HEK293 (cell line): ENCODE results near the gene TAF1D.
A peak's percentile ranks its signal among the peaks of the same experiment; 100 is the strongest.

Experiments
- BCL11B ChIP-seq: fragments of 450-650 bp; formaldehyde crosslinking; IDR thresholded peaks from 2 replicates; pipeline ENCODE4 v1.5.1; 2016; ENCODE audit warnings: low read depth, missing biosample characterization, missing genetic modification characterization
- CTCF ChIP-seq: fragments of 450-650 bp; formaldehyde crosslinking; IDR thresholded peaks from 2 replicates; pipeline ENCODE4 v1.5.1; 2016; ENCODE audit warnings: missing biosample characterization, missing genetic modification characterization
- ELK4 ChIP-seq: IDR thresholded peaks from 2 replicates; pipeline ENCODE4 v1.6.1; 2011; ENCODE audit warnings: mild to moderate bottlenecking, low read depth, low read length, borderline replicate concordance
- GLI4 ChIP-seq: fragments of 450-650 bp; formaldehyde crosslinking; IDR thresholded peaks from 2 replicates; pipeline ENCODE4 v1.5.1; 2016; ENCODE audit warnings: missing biosample characterization, missing genetic modification characterization
- HOXA7 ChIP-seq: sonication (generic); formaldehyde crosslinking; IDR thresholded peaks from 2 replicates; pipeline ENCODE4 v1.8.1; 2022; ENCODE audit warnings: missing genetic modification reagents, borderline replicate concordance
- KLF16 ChIP-seq: fragments of 450-650 bp; formaldehyde crosslinking; IDR thresholded peaks from 2 replicates; pipeline ENCODE4 v1.5.1; 2017; ENCODE audit warnings: missing biosample characterization, missing genetic modification characterization
- PRDM1 ChIP-seq: fragments of 450-650 bp; formaldehyde crosslinking; IDR thresholded peaks from 2 replicates; pipeline ENCODE4; 2016; ENCODE audit warnings: missing biosample characterization, missing genetic modification characterization
- PRDM10 ChIP-seq: fragments of 450-650 bp; formaldehyde crosslinking; IDR thresholded peaks from 2 replicates; pipeline ENCODE4 v1.5.1; 2016; ENCODE audit warnings: missing biosample characterization, missing genetic modification characterization
- REPIN1 ChIP-seq: fragments of 450-650 bp; formaldehyde crosslinking; IDR thresholded peaks from 2 replicates; pipeline ENCODE4 v1.5.1; 2017; ENCODE audit warnings: missing biosample characterization, missing genetic modification characterization, low read depth
- SCRT1 ChIP-seq: fragments of 450-650 bp; formaldehyde crosslinking; IDR thresholded peaks from 2 replicates; pipeline ENCODE4 v1.5.1; 2016; ENCODE audit warnings: missing biosample characterization, missing genetic modification characterization, borderline replicate concordance
- TCF7L2 ChIP-seq: IDR thresholded peaks from 2 replicates; pipeline ENCODE4 v1.6.1; 2011; ENCODE audit warnings: low read depth, mild to moderate bottlenecking, inconsistent platforms, low read length, moderate library complexity, borderline replicate concordance
- ZBTB1 ChIP-seq: fragments of 450-650 bp; formaldehyde crosslinking; IDR thresholded peaks from 2 replicates; pipeline ENCODE4 v1.5.1; 2016; ENCODE audit warnings: missing biosample characterization, missing genetic modification characterization
- ZIC2 ChIP-seq: fragments of 450-650 bp; formaldehyde crosslinking; IDR thresholded peaks from 2 replicates; pipeline ENCODE4 v1.5.1; 2016; ENCODE audit warnings: missing biosample characterization, missing genetic modification characterization
- ZNF140 ChIP-seq: fragments of 450-650 bp; formaldehyde crosslinking; IDR thresholded peaks from 2 replicates; pipeline ENCODE4 v1.5.1; 2016; ENCODE audit warnings: missing biosample characterization, missing genetic modification characterization
- ZNF23 ChIP-seq: fragments of 450-650 bp; formaldehyde crosslinking; IDR thresholded peaks from 2 replicates; pipeline ENCODE4 v1.5.1; 2016; ENCODE audit warnings: missing biosample characterization, missing genetic modification characterization, borderline replicate concordance
- ZNF248 ChIP-seq: fragments of 450-650 bp; formaldehyde crosslinking; IDR thresholded peaks from 2 replicates; pipeline ENCODE4 v1.5.1; 2017; ENCODE audit warnings: missing biosample characterization, missing genetic modification characterization
- ZNF266 ChIP-seq: fragments of 450-650 bp; formaldehyde crosslinking; IDR thresholded peaks from 2 replicates; pipeline ENCODE4 v1.5.1; 2016; ENCODE audit warnings: missing biosample characterization, missing genetic modification characterization, low read depth
- ZNF292 ChIP-seq: fragments of 450-650 bp; formaldehyde crosslinking; IDR thresholded peaks from 2 replicates; pipeline ENCODE4 v1.5.1; 2016; ENCODE audit warnings: low read depth, missing biosample characterization, missing genetic modification characterization, borderline replicate concordance
- ZNF302 ChIP-seq: fragments of 450-650 bp; formaldehyde crosslinking; IDR thresholded peaks from 2 replicates; pipeline ENCODE4 v1.5.1; 2016; ENCODE audit warnings: missing biosample characterization, missing genetic modification characterization, low read depth
- ZNF423 ChIP-seq: fragments of 450-650 bp; formaldehyde crosslinking; IDR thresholded peaks from 2 replicates; pipeline ENCODE4 v1.5.1; 2016; ENCODE audit warnings: missing biosample characterization, missing genetic modification characterization
- ZNF549 ChIP-seq: fragments of 450-650 bp; IDR thresholded peaks from 2 replicates; pipeline ENCODE4 v1.5.1; 2018; ENCODE audit warnings: missing biosample characterization, missing genetic modification characterization, mild to moderate bottlenecking, inconsistent platforms, moderate library complexity
- ZNF623 ChIP-seq: fragments of 450-650 bp; formaldehyde crosslinking; IDR thresholded peaks from 2 replicates; pipeline ENCODE4 v1.5.1; 2016; ENCODE audit warnings: missing biosample characterization, missing genetic modification characterization
- ZNF658 ChIP-seq: fragments of 450-650 bp; formaldehyde crosslinking; IDR thresholded peaks from 2 replicates; pipeline ENCODE4; 2016; ENCODE audit warnings: missing biosample characterization, missing genetic modification characterization
- ZNF670 ChIP-seq: fragments of 450-650 bp; formaldehyde crosslinking; IDR thresholded peaks from 2 replicates; pipeline ENCODE4 v1.5.1; 2016; ENCODE audit warnings: missing biosample characterization, missing genetic modification characterization, low read depth
- ZNF747 ChIP-seq: fragments of 450-650 bp; formaldehyde crosslinking; IDR thresholded peaks from 2 replicates; pipeline ENCODE4 v1.5.1; 2016; ENCODE audit warnings: missing biosample characterization, missing genetic modification characterization
- ZNF768 ChIP-seq: fragments of 450-650 bp; formaldehyde crosslinking; IDR thresholded peaks from 2 replicates; pipeline ENCODE4 v1.5.1; 2018; ENCODE audit warnings: missing biosample characterization, mild to moderate bottlenecking, missing genetic modification characterization
- ZNF785 ChIP-seq: fragments of 450-650 bp; formaldehyde crosslinking; IDR thresholded peaks from 2 replicates; pipeline ENCODE4 v1.5.1; 2016; ENCODE audit warnings: missing biosample characterization, missing genetic modification characterization
- TF ChIP-seq, protein P1 (sequence below): fragments of 450-650 bp; formaldehyde crosslinking; IDR thresholded peaks from 2 replicates; pipeline ENCODE4 v1.5.1; 2017; ENCODE audit warnings: missing biosample characterization, missing genetic modification characterization
- TF ChIP-seq, protein P2 (sequence below): fragments of 450-650 bp; formaldehyde crosslinking; IDR thresholded peaks from 2 replicates; pipeline ENCODE4; 2016; ENCODE audit warnings: missing biosample characterization, missing genetic modification characterization
- TF ChIP-seq, protein P3 (sequence below): fragments of 450-650 bp; formaldehyde crosslinking; IDR thresholded peaks from 2 replicates; pipeline ENCODE4 v1.5.1; 2017; ENCODE audit warnings: missing biosample characterization, missing genetic modification characterization

The TAF1D gene

GRCh38 chr11:93784145-93784934 lies 43.0 kb upstream of the TAF1D start, which contains the start of gene MED17 (continued):
- TF ChIP-seq, protein P1, sequence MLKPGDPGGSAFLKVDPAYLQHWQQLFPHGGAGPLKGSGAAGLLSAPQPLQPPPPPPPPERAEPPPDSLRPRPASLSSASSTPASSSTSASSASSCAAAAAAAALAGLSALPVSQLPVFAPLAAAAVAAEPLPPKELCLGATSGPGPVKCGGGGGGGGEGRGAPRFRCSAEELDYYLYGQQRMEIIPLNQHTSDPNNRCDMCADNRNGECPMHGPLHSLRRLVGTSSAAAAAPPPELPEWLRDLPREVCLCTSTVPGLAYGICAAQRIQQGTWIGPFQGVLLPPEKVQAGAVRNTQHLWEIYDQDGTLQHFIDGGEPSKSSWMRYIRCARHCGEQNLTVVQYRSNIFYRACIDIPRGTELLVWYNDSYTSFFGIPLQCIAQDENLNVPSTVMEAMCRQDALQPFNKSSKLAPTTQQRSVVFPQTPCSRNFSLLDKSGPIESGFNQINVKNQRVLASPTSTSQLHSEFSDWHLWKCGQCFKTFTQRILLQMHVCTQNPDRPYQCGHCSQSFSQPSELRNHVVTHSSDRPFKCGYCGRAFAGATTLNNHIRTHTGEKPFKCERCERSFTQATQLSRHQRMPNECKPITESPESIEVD (tag by site-specific recombination), result no peak
- TF ChIP-seq ZNF23 (tag by site-specific recombination) (no peak), PRDM10 (0 out of 2 replicates have a peak, but pooled peaks have one; percentile 17), TCF7L2 (no peak), ZBTB1 (tag by site-specific recombination) (no peak), KLF16 (tag by site-specific recombination) (0 out of 2 replicates have a peak, but pooled peaks have one; percentile 25), ZIC2 (no peak), ZNF292 (tag by site-specific recombination) (no peak), ZNF549 (no peak), REPIN1 (tag by site-specific recombination) (no peak), ZNF140 (tag by site-specific recombination) (no peak), ZNF248 (tag by site-specific recombination) (no peak), ZNF747 (tag by site-specific recombination) (no peak), ZNF785 (no peak), ZNF658 (tag by site-specific recombination) (no peak), GLI4 (tag by site-specific recombination) (no peak), ZNF623 (tag by site-specific recombination) (no peak), ZNF768 (tag by site-specific recombination) (no peak), HOXA7 (CRISPR knock-in tag) (no peak), PRDM1 (tag by site-specific recombination) (no peak), ELK4 (no peak), ZNF266 (no peak), ZNF302 (tag by site-specific recombination) (no peak), SCRT1 (tag by site-specific recombination) (no peak), CTCF (tag by site-specific recombination) (peak; percentile 54; the same call in 1 of the 2 replicates), BCL11B (tag by site-specific recombination) (no peak), ZNF670 (tag by site-specific recombination) (no peak), ZNF423 (no peak)
- TF ChIP-seq, protein P2, sequence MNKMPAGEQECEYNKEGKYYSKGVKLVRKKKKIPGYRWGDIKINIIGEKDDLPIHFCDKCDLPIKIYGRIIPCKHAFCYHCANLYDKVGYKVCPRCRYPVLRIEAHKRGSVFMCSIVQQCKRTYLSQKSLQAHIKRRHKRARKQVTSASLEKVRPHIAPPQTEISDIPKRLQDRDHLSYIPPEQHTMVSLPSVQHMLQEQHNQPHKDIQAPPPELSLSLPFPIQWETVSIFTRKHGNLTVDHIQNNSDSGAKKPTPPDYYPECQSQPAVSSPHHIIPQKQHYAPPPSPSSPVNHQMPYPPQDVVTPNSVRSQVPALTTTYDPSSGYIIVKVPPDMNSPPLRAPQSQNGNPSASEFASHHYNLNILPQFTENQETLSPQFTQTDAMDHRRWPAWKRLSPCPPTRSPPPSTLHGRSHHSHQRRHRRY (tag by site-specific recombination), result 0 out of 2 replicates have a peak, but pooled peaks have one; percentile 53
- TF ChIP-seq, protein P3, sequence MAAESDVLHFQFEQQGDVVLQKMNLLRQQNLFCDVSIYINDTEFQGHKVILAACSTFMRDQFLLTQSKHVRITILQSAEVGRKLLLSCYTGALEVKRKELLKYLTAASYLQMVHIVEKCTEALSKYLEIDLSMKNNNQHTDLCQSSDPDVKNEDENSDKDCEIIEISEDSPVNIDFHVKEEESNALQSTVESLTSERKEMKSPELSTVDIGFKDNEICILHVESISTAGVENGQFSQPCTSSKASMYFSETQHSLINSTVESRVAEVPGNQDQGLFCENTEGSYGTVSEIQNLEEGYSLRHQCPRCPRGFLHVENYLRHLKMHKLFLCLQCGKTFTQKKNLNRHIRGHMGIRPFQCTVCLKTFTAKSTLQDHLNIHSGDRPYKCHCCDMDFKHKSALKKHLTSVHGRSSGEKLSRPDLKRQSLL (tag by site-specific recombination), result peak; percentile 89
